HepG2 (cell line): ENCODE results near the gene PDE4D. TPM values are rescaled to one million over a fixed set of nuclear protein-coding genes. Genes with fewer than 3 reads are reported as not detected.

Experiments
- ATAC-seq: fragments of 200-7000 bp; cut with Tn5 transposase; 3 replicates; pipeline ENCODE4 v1.9.1; 2020; ENCODE audit warnings: mild to moderate bottlenecking, moderate library complexity
- BruUV-seq: library from RNA; stranded (reverse); fragments of 400-500 nt; replicated peaks from 2 replicates; lab custom pipeline; 2021; lab: Mats Ljungman, UMichigan
- CTCF ChIA-PET: fragments of 300-600 bp; formaldehyde crosslinking; extraction: SDS; loops from one replicate; lab custom pipeline; 2021; ENCODE audit warnings: low total read pairs, inconsistent platforms, low intra/inter-chr PET ratio; lab: Yijun Ruan, JAX
- POLR2A ChIA-PET: fragments of 350-600 bp; sonication (Branson Sonifier 250); formaldehyde crosslinking; loops from one replicate; lab custom pipeline; 2020; ENCODE audit warnings: antibody characterized with exemption, inconsistent platforms; lab: Yijun Ruan, JAX
- DNase-seq: peaks from one replicate; pipeline ENCODE4 v3.0.0-alpha.2; 2015; ENCODE audit warnings: low spot score
- FAIRE-seq: peaks from 3 replicates; lab custom pipeline; 2011; peaks lifted over from hg19 to GRCh38; lab: Jason Lieb, UNC
- H2AFZ ChIP-seq: one replicate; pipeline ENCODE4 v1.6.1; 2011; ENCODE audit warnings: low read length, inconsistent platforms
- H3K27ac ChIP-seq: fragments of 300-600 bp; 3 replicates; pipeline ENCODE4 v1.8.0; 2011; ENCODE audit warnings: mixed run types, mild to moderate bottlenecking, mixed read lengths, low read length, inconsistent platforms; ENCODE audit not compliant: insufficient read depth; ENCODE audit errors: extremely low read length
- H3K27me3 ChIP-seq, 2 experiments: fragments of 200-600 bp in 1 of 2; 2 replicates in 1 of 2; 3 replicates in 1 of 2; pipeline versions ENCODE4 v1.6.0 to v1.8.0; 2011; ENCODE audit warnings: low read length in 2 of 2, mild to moderate bottlenecking in 2 of 2, moderate library complexity in 2 of 2, inconsistent platforms in 1 of 2; ENCODE audit not compliant: insufficient read depth in 2 of 2, control insufficient read depth in 1 of 2
- H3K36me3 ChIP-seq, 2 experiments: fragments of 200-600 bp in 1 of 2; replicated peaks in 1 of 2; 2 replicates in 1 of 2; 3 replicates in 1 of 2; pipeline versions ENCODE4 v1.5.1 to v1.8.0; 2011; ENCODE audit warnings: low read length in 2 of 2, inconsistent platforms in 1 of 2; ENCODE audit not compliant: insufficient read depth in 2 of 2, control insufficient read depth in 1 of 2
- H3K4me1 ChIP-seq: 2 replicates; pipeline ENCODE4 v1.5.1; 2012; ENCODE audit warnings: low read length, inconsistent platforms; ENCODE audit not compliant: insufficient read depth
- H3K4me2 ChIP-seq: 2 replicates; pipeline ENCODE4 v1.6.0; 2011; ENCODE audit warnings: low read depth, low read length, inconsistent platforms
- H3K4me3 ChIP-seq, 3 experiments: fragments of 200-600 bp in 1 of 3; sonication (generic), shearing (Covaris generic) in 1 of 3; replicated peaks in 1 of 3; 2 replicates each; pipeline ENCODE4 v1.5.1; 2011 to 2016; ENCODE audit warnings: low read length in 3 of 3, inconsistent platforms in 2 of 3, low read depth in 2 of 3, mild to moderate bottlenecking in 2 of 3, control low read depth in 1 of 3, mixed read lengths in 1 of 3; ENCODE audit not compliant: insufficient read depth in 1 of 3
- H3K79me2 ChIP-seq: one replicate; pipeline ENCODE4 v1.6.1; 2011; ENCODE audit warnings: low read length, inconsistent platforms; ENCODE audit not compliant: insufficient read depth
- H3K9ac ChIP-seq: 2 replicates; pipeline ENCODE4 v1.6.0; 2011; ENCODE audit warnings: mild to moderate bottlenecking, low read depth, low read length, inconsistent platforms; ENCODE audit not compliant: insufficient read depth
- H3K9me3 ChIP-seq: 2 replicates; pipeline ENCODE4 v1.5.1; 2012; ENCODE audit warnings: mild to moderate bottlenecking, low read length
- H4K20me1 ChIP-seq: 2 replicates; pipeline ENCODE4 v1.6.0; 2011; ENCODE audit warnings: inconsistent platforms, mild to moderate bottlenecking, low read length, moderate library complexity; ENCODE audit not compliant: insufficient read depth
- ADNP ChIP-seq: sonication (generic); formaldehyde crosslinking; IDR thresholded peaks from 2 replicates; pipeline ENCODE4 v1.4.0; 2020; ENCODE audit warnings: missing genetic modification reagents
- ASH2L ChIP-seq: fragments of 300-600, 200-600 bp; sonication (generic); IDR thresholded peaks from 2 replicates; pipeline ENCODE4 v1.7.0; 2017; ENCODE audit warnings: low read depth, mild to moderate bottlenecking, moderate library complexity, mixed read lengths, low read length; ENCODE audit not compliant: insufficient read length
- CHCHD3 ChIP-seq: sonication (generic); formaldehyde crosslinking; IDR thresholded peaks from 2 replicates; pipeline ENCODE4 v1.8.0; 2022; ENCODE audit warnings: mild to moderate bottlenecking, missing genetic modification reagents, moderate library complexity
- DR1 ChIP-seq: sonication (generic); formaldehyde crosslinking; IDR thresholded peaks from 2 replicates; pipeline ENCODE4 v1.8.0; 2021; ENCODE audit warnings: mild to moderate bottlenecking, missing genetic modification reagents, inconsistent platforms
- ESRRA ChIP-seq: sonication (generic); formaldehyde crosslinking; IDR thresholded peaks from 2 replicates; pipeline ENCODE4 v1.5.1; 2020; ENCODE audit warnings: mild to moderate bottlenecking, low read depth, missing genetic modification reagents
- IKZF4 ChIP-seq: sonication (generic); formaldehyde crosslinking; IDR thresholded peaks from 2 replicates; pipeline ENCODE4 v1.5.1; 2020; ENCODE audit warnings: borderline replicate concordance, mild to moderate bottlenecking, low read depth, missing genetic modification reagents; ENCODE audit errors: not compliant biosample characterization
- MAFF ChIP-seq: IDR thresholded peaks from 2 replicates; pipeline ENCODE4 v1.6.1; 2011; ENCODE audit warnings: low read depth, low read length, improper control_type of control experiment
- RORA ChIP-seq: sonication (generic); formaldehyde crosslinking; IDR thresholded peaks from 2 replicates; pipeline ENCODE4 v1.5.0; 2020; ENCODE audit warnings: mild to moderate bottlenecking, missing genetic modification reagents, moderate library complexity
- SALL1 ChIP-seq: sonication (generic); formaldehyde crosslinking; IDR thresholded peaks from 2 replicates; pipeline ENCODE4 v1.8.0; 2022; ENCODE audit warnings: mild to moderate bottlenecking, missing genetic modification reagents
- SPEN ChIP-seq: sonication (generic); formaldehyde crosslinking; IDR thresholded peaks from 2 replicates; pipeline ENCODE4 v1.5.1; 2020; ENCODE audit warnings: low read depth, mild to moderate bottlenecking, missing genetic modification reagents
- YEATS4 ChIP-seq: sonication (generic); formaldehyde crosslinking; IDR thresholded peaks from 2 replicates; pipeline ENCODE4 v1.4.0; 2020; ENCODE audit warnings: missing genetic modification reagents, borderline replicate concordance
- ZFAT ChIP-seq: sonication (generic); formaldehyde crosslinking; conservative IDR thresholded peaks from 2 replicates; pipeline ENCODE4 v1.8.1; 2023; ENCODE audit warnings: missing genetic modification reagents, inconsistent platforms
- ZNF3 ChIP-seq: IDR thresholded peaks from 2 replicates; pipeline ENCODE4 v1.7.0; 2017; ENCODE audit warnings: inconsistent platforms
- ZNF350 ChIP-seq: sonication (generic); formaldehyde crosslinking; IDR thresholded peaks from 2 replicates; pipeline ENCODE4 v1.4.0; 2020; ENCODE audit warnings: mild to moderate bottlenecking, low read depth, missing genetic modification reagents, borderline replicate concordance
- ZNF367 ChIP-seq: sonication (generic); formaldehyde crosslinking; IDR thresholded peaks from 2 replicates; pipeline ENCODE4 v1.4.0; 2020; ENCODE audit warnings: missing genetic modification reagents, borderline replicate concordance
- ZNF883 ChIP-seq: sonication (generic); formaldehyde crosslinking; IDR thresholded peaks from 2 replicates; pipeline ENCODE4 v1.5.1; 2020; ENCODE audit warnings: mild to moderate bottlenecking, missing genetic modification reagents; ENCODE audit errors: not compliant biosample characterization
- in situ Hi-C: cut with HindIII; loops from 2 replicates; pipeline ENCODE4 v1.10.0; 2017; ENCODE audit warnings: low pct_unique_long_range_greater_than_20kb; ENCODE audit not compliant: extremely low pct_ligation_motif_present
- intact Hi-C: fragments of 100-400 bp; cut with micrococcal nuclease; formaldehyde crosslinking; loops from one replicate; pipeline ENCODE4 v1.10.0; 2022; ENCODE audit not compliant: unreplicated experiment
- polyA plus RNA-seq, 8 experiments: library from polyadenylated mRNA; depleted of rRNA in 3 of 8; stranded (reverse) in 7 of 8; unstranded in 1 of 8; fragments of >200 nt; fragmentation: Illumina TruSeq in 4 of 8; extraction: Trizol in 4 of 8; gene quantifications; 2 replicates each; pipeline versions ENCODE4 v1.2.1 to v1.2.3, GENCODE V29; 2011 to 2016; ENCODE audit warnings: low read depth in 4 of 8, missing spikeins in 1 of 8, mixed read lengths in 1 of 8; ENCODE audit not compliant: insufficient read depth in 1 of 8
- total RNA-seq, 5 experiments: library from RNA; depleted of rRNA; stranded (reverse); fragments of >200 nt; fragmentation: Illumina TruSeq; extraction: Trizol; gene quantifications; 2 replicates each; pipeline ENCODE4 v1.2.3, GENCODE V29; 2016; ENCODE audit warnings: low read depth in 1 of 5

PDE4D gene
- total and polyA plus RNA-seq, 2 of the 13 experiments (the other 11 are each of a cell fraction or from before 2014, with no cell fraction given) = 7.0 to 12.2 TPM

GRCh38 chr5:59016925-59017324 is 876.6 kb downstream of the PDE4D start (continued):
- TF ChIP-seq ZNF3 (CRISPR knock-in tag) = no peak
- TF ChIP-seq YEATS4 = no peak

- CTCF ChIA-PET = no interaction called here
- intact Hi-C loops = no loop called here
- BruUV-seq = no TSS peak
These were observed 884.6 kb downstream of the PDE4D start for GRCh38 chr5:59008816-59009473.

More at GRCh38 chr5:59008816-59009473, 884.6 kb downstream of the PDE4D start:
- H3K4me1 ChIP-seq = no peaks in the 10 kb centered on the region
- H4K20me1 ChIP-seq = no peaks in the 10 kb centered on the region; the same call in 1 of the 2 replicates
- no peak for FAIRE-seq
- in situ Hi-C loops = loop anchor here (10.0 kb wide), 1 partner anchor 124 kb away; no protein-coding TSS in a partner anchor
- no peaks in the 10 kb centered on the region for H3K9me3 ChIP-seq
- H3K4me2 ChIP-seq = no peak overlapping the region
- no peak overlapping the region for H3K9ac ChIP-seq
- H3K27ac ChIP-seq = no peak overlapping the region
- POLR2A ChIA-PET = no interaction called here
- no peaks in the 10 kb centered on the region for H3K27me3 ChIP-seq
- H2AFZ ChIP-seq = no peak overlapping the region
- no peaks in the 10 kb centered on the region for H3K36me3 ChIP-seq
- ATAC-seq = no peak
- no peaks in the 10 kb centered on the region for H3K79me2 ChIP-seq
- TF ChIP-seq ZFAT (CRISPR knock-in tag) (no peak), ESRRA (CRISPR knock-in tag) (no peak), IKZF4 (no peak), ZNF367 (no peak), ADNP (CRISPR knock-in tag) (no peak), ZNF350 (CRISPR knock-in tag) (no peak), SPEN (CRISPR knock-in tag) (no peak), MAFF (no peak), ASH2L (no peak), SALL1 (CRISPR knock-in tag) (no peak), CHCHD3 (CRISPR knock-in tag) (no peak), DR1 (no peak), ZNF883 (CRISPR knock-in tag) (no peak), RORA (CRISPR knock-in tag) (no peak)
- H3K4me3 ChIP-seq = no peak overlapping the region
- DNase-seq = no peak
